Measurements from ENCODE around the gene IL12RB1.

Gene IL12RB1

DNA sequence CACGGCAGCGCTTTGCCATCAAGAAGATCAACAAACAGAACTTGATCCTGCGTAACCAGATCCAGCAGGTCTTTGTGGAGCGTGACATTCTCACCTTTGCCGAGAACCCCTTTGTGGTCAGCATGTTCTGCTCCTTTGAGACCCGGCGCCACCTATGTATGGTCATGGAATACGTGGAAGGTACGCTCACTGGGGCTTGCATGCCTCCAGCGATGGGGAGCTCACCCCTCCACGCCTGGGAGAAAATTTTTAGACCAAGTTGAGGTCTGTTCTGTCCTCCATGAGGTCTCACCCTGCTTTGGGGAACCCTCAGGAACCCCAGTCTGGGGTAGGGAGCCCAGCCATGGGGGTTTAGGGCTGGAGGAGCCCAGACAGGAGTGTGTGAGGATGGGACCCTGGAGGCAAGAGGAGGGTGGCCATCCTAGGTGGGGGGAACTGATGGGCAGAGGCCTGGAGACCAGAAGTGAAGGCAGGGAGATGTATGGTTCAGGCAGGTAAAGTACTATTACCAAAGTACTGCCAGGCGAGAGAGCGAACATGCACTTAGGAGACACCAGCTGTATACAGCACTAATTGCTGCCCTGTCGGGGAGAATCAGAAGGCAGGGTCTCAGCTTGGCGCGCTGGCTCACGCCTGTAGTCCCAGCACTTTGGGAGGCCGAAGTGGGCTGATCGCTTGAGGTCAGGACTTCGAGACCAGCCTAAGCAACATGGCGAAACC lies 43.9 kb upstream of the IL12RB1 start:
- H3K79me2 ChIP-seq (ENCODE audit: control insufficient read depth, low read length): no peaks in the 10 kb centered on the region
- no peak overlapping the region for H3K4me3 ChIP-seq (ENCODE audit: low read length)
- no peaks in the 10 kb centered on the region for H3K27me3 ChIP-seq (ENCODE audit: control insufficient read depth, low read length)
- no peak for TF ChIP-seq CTCF (IDR thresholded peaks at IDR 0.05; ENCODE audit: low read depth, low read length, poor library complexity, severe bottlenecking)
- no peak for TF ChIP-seq EZH2phosphoT487 (IDR thresholded peaks at IDR 0.05; ENCODE audit: borderline replicate concordance, low read length)
- no peaks in the 10 kb centered on the region for H3K9me2 ChIP-seq (replicated peaks; ENCODE audit: control insufficient read depth, low read length)
- H3K27ac ChIP-seq (ENCODE audit: low read depth, low read length): no peak overlapping the region
- H3K4me1 ChIP-seq (ENCODE audit: control insufficient read depth, low read length): 0 out of 2 replicates have a peak, but pooled peaks cover 2% of the 10 kb centered on the region
- no peaks in the 10 kb centered on the region for H3K9me3 ChIP-seq (ENCODE audit: control insufficient read depth, insufficient read depth, low read length)
- no peaks in the 10 kb centered on the region for H4K20me1 ChIP-seq (ENCODE audit: control insufficient read depth, insufficient read depth, low read depth, low read length)
- H3K4me2 ChIP-seq (ENCODE audit: low read length): no peak overlapping the region
- H3F3A ChIP-seq (ENCODE audit: control insufficient read depth, insufficient read depth): no peaks in the 10 kb centered on the region
- peaks cover 38% of the 10 kb centered on the region for H3K36me3 ChIP-seq (ENCODE audit: control insufficient read depth, low read length)

DNA sequence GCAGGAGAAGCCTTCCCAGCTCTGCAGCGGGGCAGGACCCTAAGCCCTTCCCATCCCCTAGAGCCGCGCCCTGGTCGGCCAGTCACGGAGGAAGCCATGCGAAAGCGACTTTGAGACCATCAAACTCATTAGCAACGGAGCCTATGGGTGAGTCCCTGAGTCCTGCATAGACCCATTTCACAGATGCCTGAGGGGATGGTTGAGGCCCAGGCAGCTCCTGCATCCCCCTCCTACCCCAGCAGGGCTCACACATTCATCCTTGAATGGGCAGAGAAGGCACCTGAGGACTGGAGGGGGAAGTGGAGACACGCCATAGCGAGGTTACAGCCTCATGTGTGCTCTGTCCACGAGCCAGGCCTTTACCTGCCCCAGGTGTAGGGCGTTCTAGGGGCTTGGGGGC lies 42.1 kb upstream of the IL12RB1 start:
- TF ChIP-seq EZH2phosphoT487 (IDR thresholded peaks at IDR 0.05; ENCODE audit: borderline replicate concordance, low read length) (no peak), CTCF (IDR thresholded peaks at IDR 0.05; ENCODE audit: low read depth, low read length, poor library complexity, severe bottlenecking) (no peak)
- H3K27ac ChIP-seq (ENCODE audit: low read depth, low read length): no peak overlapping the region
- no peaks in the 10 kb centered on the region for H3F3A ChIP-seq (ENCODE audit: control insufficient read depth, insufficient read depth)
- H3K27me3 ChIP-seq (ENCODE audit: control insufficient read depth, low read length): no peaks in the 10 kb centered on the region
- 0 out of 2 replicates have a peak, but pooled peaks cover 3% of the 10 kb centered on the region for H3K4me1 ChIP-seq (ENCODE audit: control insufficient read depth, low read length)
- H3K4me3 ChIP-seq (ENCODE audit: low read length): no peak overlapping the region
- H3K4me2 ChIP-seq (ENCODE audit: low read length): no peak overlapping the region
- H3K79me2 ChIP-seq (ENCODE audit: control insufficient read depth, low read length): no peaks in the 10 kb centered on the region
- no peaks in the 10 kb centered on the region for H3K9me3 ChIP-seq (ENCODE audit: control insufficient read depth, insufficient read depth, low read length)
- H4K20me1 ChIP-seq (ENCODE audit: control insufficient read depth, insufficient read depth, low read depth, low read length): no peaks in the 10 kb centered on the region
- no peaks in the 10 kb centered on the region for H3K9me2 ChIP-seq (replicated peaks; ENCODE audit: control insufficient read depth, low read length)
- peaks cover 36% of the 10 kb centered on the region for H3K36me3 ChIP-seq (ENCODE audit: control insufficient read depth, low read length)

DNA sequence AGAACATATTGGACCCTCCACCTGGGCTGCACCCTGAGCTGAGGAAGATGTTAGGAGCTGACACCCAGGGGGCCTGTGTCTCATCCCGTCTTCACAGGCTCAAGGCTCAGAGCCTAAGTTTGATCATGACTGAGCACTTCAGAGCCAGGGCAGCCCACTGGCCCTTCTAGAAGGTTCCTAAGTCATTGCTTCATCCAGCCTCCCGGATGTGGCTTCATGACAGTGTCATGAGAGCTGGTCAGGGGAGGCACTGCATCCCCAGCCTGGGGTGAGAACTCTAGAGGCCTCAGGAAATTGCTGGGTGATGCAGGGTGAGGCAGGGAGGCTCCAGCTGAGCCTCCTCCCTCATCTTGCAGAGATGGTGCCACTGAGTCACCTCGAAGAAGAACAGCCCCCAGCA lies 41.3 kb upstream of the IL12RB1 start:
- Histone ChIP-seq H4K20me1 (ENCODE audit: control insufficient read depth, insufficient read depth, low read depth, low read length) (no peaks in the 10 kb centered on the region), H3K4me2 (ENCODE audit: low read length) (no peak overlapping the region), H3K4me1 (ENCODE audit: control insufficient read depth, low read length) (0 out of 2 replicates have a peak, but pooled peaks cover 3% of the 10 kb centered on the region), H3K9me2 (replicated peaks; ENCODE audit: control insufficient read depth, low read length) (no peaks in the 10 kb centered on the region), H3K36me3 (ENCODE audit: control insufficient read depth, low read length) (peaks cover 42% of the 10 kb centered on the region), H3K4me3 (ENCODE audit: low read length) (no peak overlapping the region), H3K79me2 (ENCODE audit: control insufficient read depth, low read length) (no peaks in the 10 kb centered on the region), H3K27ac (ENCODE audit: low read depth, low read length) (no peak overlapping the region), H3F3A (ENCODE audit: control insufficient read depth, insufficient read depth) (no peaks in the 10 kb centered on the region), H3K27me3 (ENCODE audit: control insufficient read depth, low read length) (no peaks in the 10 kb centered on the region), H3K9me3 (ENCODE audit: control insufficient read depth, insufficient read depth, low read length) (no peaks in the 10 kb centered on the region)
- TF ChIP-seq CTCF (IDR thresholded peaks at IDR 0.05; ENCODE audit: low read depth, low read length, poor library complexity, severe bottlenecking) (no peak), EZH2phosphoT487 (IDR thresholded peaks at IDR 0.05; ENCODE audit: borderline replicate concordance, low read length) (no peak)
